Astrocyte (in vitro differentiated cells and primary cell): ENCODE results near the gene ISLR. TPM values are rescaled to one million over a fixed set of nuclear protein-coding genes. Genes with fewer than 3 reads are reported as not detected.

Experiments used
- DNase-seq: peaks from one replicate; pipeline ENCODE4 v3.0.0-alpha.2; 2010; ENCODE audit warnings: low read depth
- FAIRE-seq: peaks from 2 replicates; lab custom pipeline; 2011; peaks lifted over from hg19 to GRCh38; lab: Jason Lieb, UNC
- H2AFZ ChIP-seq: 2 replicates; pipeline ENCODE4 v1.6.0; 2012; ENCODE audit warnings: low read depth, low read length, inconsistent platforms
- H3K27ac ChIP-seq: 2 replicates; pipeline ENCODE4 v1.5.1; 2011; ENCODE audit warnings: low read depth, low read length, inconsistent platforms
- H3K27me3 ChIP-seq: 2 replicates; pipeline ENCODE4 v1.6.0; 2011; ENCODE audit warnings: low read length, inconsistent platforms; ENCODE audit not compliant: insufficient read depth
- H3K36me3 ChIP-seq: 2 replicates; pipeline ENCODE4 v1.5.1; 2011; ENCODE audit warnings: low read length, inconsistent platforms; ENCODE audit not compliant: insufficient read depth
- H3K4me1 ChIP-seq: 2 replicates; pipeline ENCODE4 v1.5.1; 2011; ENCODE audit warnings: low read length, inconsistent platforms; ENCODE audit not compliant: insufficient read depth
- H3K4me2 ChIP-seq: 2 replicates; pipeline ENCODE4 v1.6.0; 2012; ENCODE audit warnings: low read length, inconsistent platforms
- H3K4me3 ChIP-seq: 2 replicates; pipeline ENCODE4 v1.5.1; 2011; ENCODE audit warnings: low read depth, mild to moderate bottlenecking, low read length, inconsistent platforms; ENCODE audit not compliant: insufficient read depth
- H3K79me2 ChIP-seq: 2 replicates; pipeline ENCODE4 v1.6.0; 2012; ENCODE audit warnings: mild to moderate bottlenecking, low read length, inconsistent platforms; ENCODE audit not compliant: insufficient read depth
- H3K9ac ChIP-seq: 2 replicates; pipeline ENCODE4 v1.6.0; 2012; ENCODE audit warnings: mild to moderate bottlenecking, low read length, inconsistent platforms
- H3K9me3 ChIP-seq: 2 replicates; pipeline ENCODE4 v1.5.1; 2012; ENCODE audit warnings: low read depth, mild to moderate bottlenecking, low read length, inconsistent platforms; ENCODE audit not compliant: insufficient read depth
- H4K20me1 ChIP-seq: 2 replicates; pipeline ENCODE4 v1.6.0; 2012; ENCODE audit warnings: low read length, inconsistent platforms; ENCODE audit not compliant: insufficient read depth
- H3K27ac Mint-ChIP-seq: one replicate; pipeline ENCODE4 v1.8.0; 2021; ENCODE audit warnings: mild to moderate bottlenecking, mixed read lengths; ENCODE audit not compliant: unreplicated experiment
- H3K27me3 Mint-ChIP-seq: one replicate; pipeline ENCODE4 v1.8.0; 2021; ENCODE audit warnings: low read depth, mixed read lengths; ENCODE audit not compliant: unreplicated experiment
- H3K36me3 Mint-ChIP-seq: one replicate; pipeline ENCODE4 v1.8.0; 2021; ENCODE audit warnings: low read depth, mixed read lengths; ENCODE audit not compliant: unreplicated experiment
- H3K4me1 Mint-ChIP-seq: one replicate; pipeline ENCODE4 v1.8.0; 2021; ENCODE audit warnings: low read depth, mixed read lengths; ENCODE audit not compliant: unreplicated experiment
- H3K4me3 Mint-ChIP-seq: one replicate; pipeline ENCODE4 v1.8.0; 2021; ENCODE audit warnings: mild to moderate bottlenecking, moderate library complexity, mixed read lengths; ENCODE audit not compliant: unreplicated experiment
- H3K9me3 Mint-ChIP-seq: one replicate; pipeline ENCODE4 v1.8.0; 2021; ENCODE audit warnings: mild to moderate bottlenecking, mixed read lengths; ENCODE audit not compliant: unreplicated experiment
- EZH2 ChIP-seq: IDR thresholded peaks from 2 replicates; pipeline ENCODE4 v1.6.1; 2012; ENCODE audit warnings: mild to moderate bottlenecking, low read length, inconsistent platforms; ENCODE audit not compliant: insufficient read depth
- total RNA-seq: library from RNA; stranded (reverse); gene quantifications from 2 replicates; pipeline ENCODE4 v1.2.1, GENCODE V29; 2021
- TF ChIP-seq, protein P1 (sequence below): IDR thresholded peaks from 2 replicates; pipeline ENCODE4 v1.5.1; 2011; ENCODE audit warnings: low read depth, mild to moderate bottlenecking, inconsistent platforms, low read length, moderate library complexity; ENCODE audit not compliant: insufficient read depth

ISLR gene
- total RNA-seq, 1 donor from 2014 or later, result 1.6 TPM

DNA sequence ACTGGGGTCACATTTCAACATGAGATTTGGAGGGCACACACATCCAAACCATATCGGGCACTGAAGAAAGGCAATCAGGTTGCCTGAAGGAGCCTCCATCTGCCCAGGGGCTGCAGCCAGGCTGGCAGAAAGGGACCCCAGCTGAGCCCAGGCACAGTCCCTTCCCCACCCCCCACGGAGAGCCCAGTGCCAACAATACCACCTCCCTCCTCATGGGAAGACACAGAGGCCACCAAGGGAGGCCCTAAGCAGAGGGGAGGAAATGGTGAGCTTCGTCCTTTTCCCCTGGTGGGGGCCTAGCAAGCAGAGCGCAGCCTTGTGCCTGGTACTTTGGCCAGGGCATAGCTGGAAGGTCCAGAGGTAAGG lies 32.1 kb downstream of the ISLR start:
- Histone ChIP-seq H3K36me3 (no peaks in the 10 kb centered on the region), H3K9me3 (no peaks in the 10 kb centered on the region), H3K4me3 (no peak overlapping the region), H3K79me2 (no peaks in the 10 kb centered on the region), H2AFZ (no peak overlapping the region), H3K9ac (no peak overlapping the region), H3K27ac (no peak overlapping the region), H3K27me3 (no peaks in the 10 kb centered on the region), H3K4me2 (no peak overlapping the region), H4K20me1 (no peaks in the 10 kb centered on the region), H3K4me1 (peaks cover 80% of the 10 kb centered on the region)
- DNase-seq (no peak), FAIRE-seq (no peak)
- peaks cover 3% of the 10 kb centered on the region for H3K36me3 Mint-ChIP-seq
- TF ChIP-seq EZH2, result no peak
- TF ChIP-seq, protein P1, sequence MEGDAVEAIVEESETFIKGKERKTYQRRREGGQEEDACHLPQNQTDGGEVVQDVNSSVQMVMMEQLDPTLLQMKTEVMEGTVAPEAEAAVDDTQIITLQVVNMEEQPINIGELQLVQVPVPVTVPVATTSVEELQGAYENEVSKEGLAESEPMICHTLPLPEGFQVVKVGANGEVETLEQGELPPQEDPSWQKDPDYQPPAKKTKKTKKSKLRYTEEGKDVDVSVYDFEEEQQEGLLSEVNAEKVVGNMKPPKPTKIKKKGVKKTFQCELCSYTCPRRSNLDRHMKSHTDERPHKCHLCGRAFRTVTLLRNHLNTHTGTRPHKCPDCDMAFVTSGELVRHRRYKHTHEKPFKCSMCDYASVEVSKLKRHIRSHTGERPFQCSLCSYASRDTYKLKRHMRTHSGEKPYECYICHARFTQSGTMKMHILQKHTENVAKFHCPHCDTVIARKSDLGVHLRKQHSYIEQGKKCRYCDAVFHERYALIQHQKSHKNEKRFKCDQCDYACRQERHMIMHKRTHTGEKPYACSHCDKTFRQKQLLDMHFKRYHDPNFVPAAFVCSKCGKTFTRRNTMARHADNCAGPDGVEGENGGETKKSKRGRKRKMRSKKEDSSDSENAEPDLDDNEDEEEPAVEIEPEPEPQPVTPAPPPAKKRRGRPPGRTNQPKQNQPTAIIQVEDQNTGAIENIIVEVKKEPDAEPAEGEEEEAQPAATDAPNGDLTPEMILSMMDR, result no peak
- H3K27ac Mint-ChIP-seq, result no peak overlapping the region
- H3K27me3 Mint-ChIP-seq, result peaks cover 31% of the 10 kb centered on the region
- H3K9me3 Mint-ChIP-seq, result peaks cover 2% of the 10 kb centered on the region
- peaks cover 48% of the 10 kb centered on the region for H3K4me1 Mint-ChIP-seq
- no peak overlapping the region for H3K4me3 Mint-ChIP-seq

DNA sequence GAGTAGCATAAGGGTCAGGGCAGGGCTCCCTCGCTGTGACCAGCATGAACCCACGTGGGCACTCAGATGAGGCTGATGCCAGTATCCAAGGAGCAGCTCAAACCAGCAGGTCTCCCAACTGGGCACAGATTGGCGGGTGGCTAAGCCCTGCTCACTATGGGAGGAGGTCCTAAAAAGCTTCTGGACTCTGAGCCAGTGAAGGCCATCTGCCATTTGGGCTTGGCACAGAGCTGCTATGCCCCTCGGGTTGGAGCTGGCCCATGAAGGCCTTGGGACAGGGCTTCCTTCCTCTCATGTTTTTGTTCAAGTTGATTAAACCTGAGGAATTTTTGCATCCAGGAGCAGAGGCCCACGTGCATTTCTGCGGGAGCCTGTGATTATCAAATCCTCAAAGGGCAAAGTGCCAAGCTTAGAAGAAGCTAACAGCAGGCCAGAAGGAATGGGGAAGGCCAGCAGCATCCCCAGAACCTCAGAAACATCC lies 33.3 kb downstream of the ISLR start:
- H3K4me1 ChIP-seq, result peaks cover 71% of the 10 kb centered on the region
- no peak overlapping the region for H3K4me3 ChIP-seq
- Mint-ChIP-seq H3K27me3 (peaks cover 28% of the 10 kb centered on the region), H3K9me3 (peaks cover 2% of the 10 kb centered on the region), H3K4me3 (no peak overlapping the region), H3K27ac (peak overlapping the region; percentile 59), H3K4me1 (peaks cover 38% of the 10 kb centered on the region), H3K36me3 (peaks cover 3% of the 10 kb centered on the region)
- H3K9ac ChIP-seq, result no peak overlapping the region
- peak; percentile 79 for DNase-seq
- no peaks in the 10 kb centered on the region for H3K79me2 ChIP-seq
- no peak for FAIRE-seq
- H3K36me3 ChIP-seq, result no peaks in the 10 kb centered on the region
- H4K20me1 ChIP-seq, result no peaks in the 10 kb centered on the region
- no peaks in the 10 kb centered on the region for H3K9me3 ChIP-seq
- no peak overlapping the region for H3K27ac ChIP-seq
- no peaks in the 10 kb centered on the region for H3K27me3 ChIP-seq
- H2AFZ ChIP-seq, result no peak overlapping the region
- H3K4me2 ChIP-seq, result peak overlapping the region; percentile 6
- TF ChIP-seq, protein P1, result no peak
- no peak for TF ChIP-seq EZH2

DNA sequence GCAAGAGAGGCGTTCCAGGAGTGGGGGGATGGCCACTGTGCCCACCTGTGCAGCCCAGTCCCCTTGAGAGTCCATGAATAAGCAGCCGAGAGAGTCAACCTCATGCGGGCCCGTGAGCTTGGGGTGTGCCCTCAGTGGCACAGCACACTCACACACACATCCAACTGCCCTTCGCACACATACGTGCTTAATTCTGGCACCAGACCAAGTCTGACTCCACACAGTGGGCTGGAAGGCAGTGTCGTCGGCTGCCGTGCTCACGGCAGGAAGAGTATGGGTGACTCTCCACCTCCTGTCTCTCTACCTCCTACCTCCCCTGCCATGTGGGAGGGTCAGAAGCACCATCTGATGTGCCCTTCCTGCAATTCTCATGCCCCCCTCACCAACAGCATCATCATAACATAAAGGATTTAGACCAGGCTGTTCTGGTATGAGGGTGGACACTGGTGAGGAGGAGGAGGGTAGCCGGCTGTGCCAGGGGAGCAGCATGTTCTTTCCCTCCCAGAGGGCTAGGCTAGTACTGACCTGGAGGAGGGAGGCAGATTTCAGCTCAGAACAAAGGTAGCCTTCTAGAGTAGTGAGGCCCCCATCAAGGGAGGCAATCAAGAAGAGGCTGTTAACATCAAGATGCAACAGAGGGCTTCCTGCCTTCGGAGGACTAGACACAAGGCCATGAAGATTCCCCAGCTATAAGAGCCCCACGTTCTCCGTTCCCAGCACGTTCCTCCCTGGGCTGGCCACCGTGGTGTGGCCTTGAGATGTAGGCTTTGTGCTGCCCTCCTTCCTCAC lies 34.3 kb downstream of the ISLR start:
- Mint-ChIP-seq H3K4me3 (peak overlapping the region; percentile 9), H3K4me1 (peaks cover 40% of the 10 kb centered on the region), H3K36me3 (peaks cover 3% of the 10 kb centered on the region), H3K27ac (peak overlapping the region; percentile 72), H3K27me3 (peaks cover 27% of the 10 kb centered on the region), H3K9me3 (peaks cover 2% of the 10 kb centered on the region)
- FAIRE-seq, result no peak
- Histone ChIP-seq H3K4me1 (peaks cover 61% of the 10 kb centered on the region), H3K9me3 (no peaks in the 10 kb centered on the region), H3K27me3 (no peaks in the 10 kb centered on the region), H2AFZ (no peak overlapping the region), H3K27ac (no peak overlapping the region), H3K4me2 (peak overlapping the region; percentile 52), H3K9ac (no peak overlapping the region), H3K4me3 (no peak overlapping the region), H3K79me2 (no peaks in the 10 kb centered on the region), H3K36me3 (no peaks in the 10 kb centered on the region), H4K20me1 (no peaks in the 10 kb centered on the region)
- DNase-seq, result no peak
- no peak for TF ChIP-seq EZH2
- TF ChIP-seq, protein P1, result no peak
